ENCODE data around the gene INSM2.

Gene INSM2

GRCh38 chr14:35533357-35534207 is at the start of gene INSM2:
Gene INSM2, plus strand, starts transcription at chr14:35534164. Its CDS starts 89 bp downstream, at chr14:35534253.
- peak; percentile 87 to 98 for DNase-seq

- no peak for DNase-seq
These were observed 41.4 kb upstream of the INSM2 start for GRCh38 chr14:35492569-35493014.

- DNase-seq, result no peak
These were observed 38.7 kb upstream of the INSM2 start for GRCh38 chr14:35495278-35495677.

- no peak for DNase-seq
These were observed 34.8 kb upstream of the INSM2 start for GRCh38 chr14:35499180-35499579.

- peak; percentile 69 to 83 for DNase-seq
These were observed 30.3 kb upstream of the INSM2 start for GRCh38 chr14:35503646-35504045.

- DNase-seq, result peak; percentile 94 to 95
These were observed 29.7 kb upstream of the INSM2 start for GRCh38 chr14:35504260-35504659.

- no peak for DNase-seq
These were observed 27.5 kb upstream of the INSM2 start for GRCh38 chr14:35506461-35506860.

- no peak for DNase-seq
These were observed 27.0 kb upstream of the INSM2 start for GRCh38 chr14:35506927-35507326.

- no peak for DNase-seq
These were observed 24.1 kb upstream of the INSM2 start for GRCh38 chr14:35509846-35510245.

GRCh38 chr14:35512765-35513164 is 21.2 kb upstream of the INSM2 start:
- DNase-seq, result no peak

- no peak for DNase-seq
These were observed 18.0 kb upstream of the INSM2 start for GRCh38 chr14:35515916-35516315.

- DNase-seq, result peak in 1 of 2 experiments; percentile 5
These were observed 14.0 kb upstream of the INSM2 start for GRCh38 chr14:35519986-35520385.

GRCh38 chr14:35525695-35526094 is 8.3 kb upstream of the INSM2 start:
- no peak for DNase-seq

GRCh38 chr14:35526962-35527361 is 7.0 kb upstream of the INSM2 start:
- DNase-seq, result no peak

GRCh38 chr14:35531960-35532747 is 1.8 kb upstream of the INSM2 start:
- DNase-seq, result no peak

- DNase-seq, result no peak
These were observed 1.1 kb upstream of the INSM2 start for GRCh38 chr14:35532783-35533356.

- peak in 1 of 2 experiments; percentile 84 for DNase-seq
These were observed 376 bp downstream of the INSM2 start for GRCh38 chr14:35534208-35534872.

- peak; percentile 29 to 79 for DNase-seq
These were observed 1.0 kb downstream of the INSM2 start for GRCh38 chr14:35534873-35535482.

- peak; percentile 54 to 75 for DNase-seq
These were observed 1.6 kb downstream of the INSM2 start for GRCh38 chr14:35535483-35536112.

GRCh38 chr14:35539969-35540368 is 6.0 kb downstream of the INSM2 start:
- no peak for DNase-seq

GRCh38 chr14:35543006-35543405 is 9.0 kb downstream of the INSM2 start:
- no peak for DNase-seq

- no peak for DNase-seq
These were observed 15.6 kb downstream of the INSM2 start for GRCh38 chr14:35549551-35549950.

All from NCI-H526 (cell line).